Prostate gland (tissue), 2 donors: ENCODE measurements around the gene C1S.

Source experiments
- CTCF ChIP-seq, 4 experiments: fragments of 200-600 bp in 2 of 4; fragments of 450-650 bp in 2 of 4; sonication (generic) in 2 of 4; IDR thresholded peaks; 1 replicate in 3 of 4; 2 replicates in 1 of 4; pipeline ENCODE4 v1.5.1; 2016 to 2019; ENCODE audit warnings: antibody characterized with exemption in 4 of 4, mild to moderate bottlenecking in 2 of 4, moderate library complexity in 2 of 4
- POLR2A ChIP-seq: fragments of 450-650 bp; IDR thresholded peaks from one replicate; pipeline ENCODE4 v1.6.1; 2016; ENCODE audit warnings: antibody characterized with exemption, mild to moderate bottlenecking

DNA sequence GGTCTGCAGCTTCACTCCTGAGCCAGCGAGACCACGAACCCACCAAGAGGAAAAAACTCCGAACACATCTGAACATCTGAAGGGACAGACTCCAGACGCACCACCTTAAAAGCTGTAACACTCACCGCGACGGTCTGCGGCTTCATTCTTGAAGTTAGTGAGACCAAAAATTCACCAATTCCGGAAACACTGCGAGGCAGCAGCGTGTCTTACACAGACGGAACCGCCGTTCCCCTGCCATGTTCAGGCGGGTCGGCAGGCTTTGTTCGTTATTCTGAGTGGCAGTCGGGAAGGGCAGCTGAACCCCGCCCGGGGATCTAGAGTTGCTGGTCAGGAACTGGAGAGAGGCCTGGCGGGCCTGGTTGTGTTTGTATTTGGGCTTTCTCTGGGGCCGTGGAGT, 21.9 kb upstream of the C1S start:
- TF ChIP-seq CTCF (IDR thresholded peaks at IDR 0.05) = no peak
- no peak for TF ChIP-seq POLR2A
